K562 (cell line): ENCODE data around the gene CPVL. TPM values are rescaled to one million over a fixed set of nuclear protein-coding genes. Genes with fewer than 3 reads are reported as not detected.

Source experiments
- ATAC-seq: fragments of 200-7000 bp; cut with Tn5 transposase; 3 replicates; pipeline ENCODE4 v1.9.1; 2020; ENCODE audit warnings: moderate library complexity
- BruUV-seq: library from RNA; stranded (reverse); fragments of 400-500 nt; replicated peaks from 2 replicates; lab custom pipeline; 2021; lab: Mats Ljungman, UMichigan
- CTCF ChIA-PET: fragments of 300-600 bp; formaldehyde crosslinking; extraction: SDS; loops from one replicate; lab custom pipeline; 2021; ENCODE audit warnings: low intra/inter-chr PET ratio; lab: Yijun Ruan, JAX
- POLR2A ChIA-PET: fragments of 300-600, 350-650 bp; sonication (Branson Sonifier 250); formaldehyde crosslinking; extraction: SDS; loops from one replicate; lab custom pipeline; 2021; ENCODE audit warnings: antibody characterized with exemption, inconsistent platforms; lab: Yijun Ruan, JAX
- DNase-seq, 4 experiments: peaks; one replicate each; pipeline versions ENCODE4 v3.0.0 to v3.0.0-alpha.2; 2011 to 2018; ENCODE audit warnings: low spot score in 3 of 4, mixed read lengths in 3 of 4; ENCODE audit errors: extremely low read depth in 1 of 4
- FAIRE-seq: peaks from 2 replicates; lab custom pipeline; 2011; peaks lifted over from hg19 to GRCh38; lab: Jason Lieb, UNC
- H2AFZ ChIP-seq: 2 replicates; pipeline ENCODE4 v1.6.0; 2011; ENCODE audit warnings: low read depth, low read length, control low read depth, inconsistent platforms
- H3K27ac ChIP-seq: fragments of 200-600 bp; 3 replicates; pipeline ENCODE4 v1.8.0; 2011; ENCODE audit warnings: low read depth, mild to moderate bottlenecking, control low read depth, inconsistent platforms, low read length, moderate library complexity, mixed read lengths; ENCODE audit errors: extremely low read depth
- H3K27me3 ChIP-seq, 2 experiments: fragments of 300-600 bp in 1 of 2; 2 replicates in 1 of 2; 3 replicates in 1 of 2; pipeline versions ENCODE4 v1.6.0 to v1.8.0; 2011; ENCODE audit warnings: inconsistent platforms in 2 of 2, low read length in 2 of 2, mild to moderate bottlenecking in 1 of 2, mixed read lengths in 1 of 2, moderate library complexity in 1 of 2; ENCODE audit not compliant: control insufficient read depth in 2 of 2, insufficient read depth in 2 of 2
- H3K36me3 ChIP-seq: fragments of 300-600 bp; 3 replicates; pipeline ENCODE4 v1.8.0; 2011; ENCODE audit warnings: mild to moderate bottlenecking, low read length, inconsistent platforms; ENCODE audit not compliant: control insufficient read depth, insufficient read depth
- H3K4me1 ChIP-seq, 2 experiments: fragments of 200-600 bp in 1 of 2; replicated peaks in 1 of 2; 2 replicates in 1 of 2; 3 replicates in 1 of 2; pipeline versions ENCODE4 v1.5.1 to v1.8.0; 2011; ENCODE audit warnings: inconsistent platforms in 2 of 2, low read length in 2 of 2, mild to moderate bottlenecking in 1 of 2, mixed read lengths in 1 of 2, moderate library complexity in 1 of 2; ENCODE audit not compliant: control insufficient read depth in 2 of 2, insufficient read depth in 2 of 2
- H3K4me2 ChIP-seq: 2 replicates; pipeline ENCODE4 v1.6.1; 2011; ENCODE audit warnings: low read length, control low read depth, inconsistent platforms, mixed read lengths; ENCODE audit not compliant: insufficient read depth
- H3K4me3 ChIP-seq: fragments of 200-600 bp; sonication (generic), shearing (Covaris generic); 2 replicates; pipeline ENCODE4 v1.5.1; 2016; ENCODE audit warnings: control low read depth, inconsistent platforms
- H3K79me2 ChIP-seq: fragments of 200-600 bp; 3 replicates; pipeline ENCODE4 v1.8.0; 2011; ENCODE audit warnings: low read length, inconsistent platforms; ENCODE audit not compliant: control insufficient read depth, insufficient read depth
- H3K9ac ChIP-seq, 2 experiments: 2 replicates each; pipeline versions ENCODE4 v1.6.0 to v1.6.1; 2011; ENCODE audit warnings: low read depth in 2 of 2, low read length in 2 of 2, control low read depth in 1 of 2, inconsistent platforms in 1 of 2, mild to moderate bottlenecking in 1 of 2, mixed read lengths in 1 of 2; ENCODE audit not compliant: insufficient read depth in 1 of 2
- H3K9me1 ChIP-seq: one replicate; pipeline ENCODE4 v1.6.0; 2011; ENCODE audit warnings: inconsistent platforms, mild to moderate bottlenecking, low read length, moderate library complexity; ENCODE audit not compliant: control insufficient read depth, insufficient read depth
- H3K9me3 ChIP-seq: replicated peaks from 2 replicates; pipeline ENCODE4 v1.5.1; 2011; ENCODE audit warnings: low read depth, low read length, inconsistent platforms; ENCODE audit not compliant: control insufficient read depth, insufficient read depth
- H4K20me1 ChIP-seq: replicated peaks from 2 replicates; pipeline ENCODE4 v1.6.1; 2011; ENCODE audit warnings: low read length, inconsistent platforms, mixed read lengths; ENCODE audit not compliant: control insufficient read depth, insufficient read depth
- ARID1B ChIP-seq: fragments of 450-650 bp; IDR thresholded peaks from 2 replicates; pipeline ENCODE4 v1.6.1; 2016; ENCODE audit warnings: antibody characterized with exemption, mild to moderate bottlenecking, inconsistent platforms
- CBFA2T2 ChIP-seq: fragments of 450-650 bp; conservative IDR thresholded peaks from 2 replicates; pipeline ENCODE4 v1.6.1; 2017; ENCODE audit warnings: mild to moderate bottlenecking
- DNMT1 ChIP-seq: fragments of 450-650 bp; IDR thresholded peaks from 2 replicates; pipeline ENCODE4 v1.6.1; 2016; ENCODE audit warnings: antibody characterized with exemption, mild to moderate bottlenecking
- EP300 ChIP-seq: IDR thresholded peaks from 2 replicates; pipeline ENCODE4 v1.6.1; 2012; ENCODE audit warnings: low read length, improper control_type of control experiment
- EWSR1 ChIP-seq: fragments of 450-650 bp; IDR thresholded peaks from 2 replicates; pipeline ENCODE4 v1.6.1; 2018; ENCODE audit warnings: borderline replicate concordance, mild to moderate bottlenecking, low read depth, moderate library complexity; ENCODE audit not compliant: partially characterized antibody
- FOSL1 ChIP-seq: fragments of 200-800 bp; sonication (Bioruptor generic); conservative IDR thresholded peaks from 2 replicates; pipeline ENCODE4 v1.6.1; 2016; ENCODE audit warnings: missing genetic modification characterization, missing compliant biosample characterization
- FOXJ2 ChIP-seq: fragments of 200-800 bp; sonication (Bioruptor generic); IDR thresholded peaks from 2 replicates; pipeline ENCODE4 v1.6.1; 2016; ENCODE audit warnings: missing genetic modification characterization, missing compliant biosample characterization
- GATA2 ChIP-seq: sonication (generic); formaldehyde crosslinking; IDR thresholded peaks from 2 replicates; pipeline ENCODE4 v1.4.0; 2020; ENCODE audit warnings: mild to moderate bottlenecking, missing genetic modification reagents
- KLF13 ChIP-seq: fragments of 450-650 bp; IDR thresholded peaks from 2 replicates; pipeline ENCODE4 v1.6.1; 2016; ENCODE audit warnings: missing genetic modification characterization, low read depth, mild to moderate bottlenecking, missing compliant biosample characterization, moderate library complexity, borderline replicate concordance
- NR2F6 ChIP-seq: fragments of 450-650 bp; formaldehyde crosslinking; IDR thresholded peaks from 2 replicates; pipeline ENCODE4 v1.4.0; 2020; ENCODE audit warnings: mild to moderate bottlenecking
- NRF1 ChIP-seq, 2 experiments: fragments of 450-650 bp; IDR thresholded peaks in 1 of 2; conservative IDR thresholded peaks in 1 of 2; 2 replicates each; pipeline ENCODE4 v1.6.1; 2014; ENCODE audit warnings: mild to moderate bottlenecking in 2 of 2
- POLR2B ChIP-seq: fragments of 450-650 bp; IDR thresholded peaks from 2 replicates; pipeline ENCODE4 v1.6.1; 2018; ENCODE audit warnings: low read depth; ENCODE audit not compliant: partially characterized antibody
- RBM25 ChIP-seq: fragments of 200-400 bp; formaldehyde crosslinking; IDR thresholded peaks from 2 replicates; pipeline ENCODE4 v1.6.1; 2018; ENCODE audit warnings: low read length, low read depth, moderate library complexity; ENCODE audit not compliant: severe bottlenecking
- SMAD4 ChIP-seq: fragments of 250-450 bp; sonication (Bioruptor Pico); conservative IDR thresholded peaks from 2 replicates; pipeline ENCODE4 v1.8.0; 2021; ENCODE audit warnings: inconsistent platforms, mild to moderate bottlenecking, moderate library complexity
- TAL1 ChIP-seq: fragments of 450-650 bp; IDR thresholded peaks from 2 replicates; pipeline ENCODE4 v1.6.1; 2016; ENCODE audit warnings: mild to moderate bottlenecking
- ZKSCAN8 ChIP-seq: fragments of 200-800 bp; sonication (Bioruptor generic); IDR thresholded peaks from 2 replicates; pipeline ENCODE4 v1.6.1; 2016; ENCODE audit warnings: missing genetic modification characterization, missing compliant biosample characterization
- ZNF224 ChIP-seq: sonication (generic); formaldehyde crosslinking; IDR thresholded peaks from 2 replicates; pipeline ENCODE4 v1.8.0; 2022; ENCODE audit warnings: mild to moderate bottlenecking, missing genetic modification reagents
- ZNF57 ChIP-seq: fragments of 450-650 bp; formaldehyde crosslinking; IDR thresholded peaks from 2 replicates; pipeline ENCODE4 v1.4.0; 2020; ENCODE audit warnings: mild to moderate bottlenecking, moderate library complexity
- WGBS: fragments of 100-300 bp; shearing (Covaris generic); methylation state at CpG from one replicate; pipeline ENCODE4 v1.1.6; 2016; ENCODE audit warnings: low coverage, mixed read lengths; ENCODE audit not compliant: insufficient coverage; ENCODE audit errors: missing lambda C conversion rate; 5-methylcytosine and 5-hydroxymethylcytosine counted together
- in situ Hi-C: fragments of 300-500 bp; cut with MboI; formaldehyde crosslinking; loops from 4 replicates; pipeline ENCODE4 v1.15.0; 2018; ENCODE audit warnings: inconsistent platforms, mixed read lengths
- intact Hi-C: fragments of 100-400 bp; cut with micrococcal nuclease; formaldehyde crosslinking; loops from 2 replicates; pipeline ENCODE4 v1.14.2; 2022
- polyA plus RNA-seq, 8 experiments: library from polyadenylated mRNA; depleted of rRNA in 4 of 8; stranded (reverse) in 5 of 8; unstranded in 3 of 8; fragments of >200 nt; fragmentation: Nextera tagmentation in 2 of 8; fragmentation: Illumina TruSeq in 1 of 8; extraction: Ambion mirVana in 2 of 8; extraction: Trizol in 1 of 8; gene quantifications; 2 replicates each; pipeline versions ENCODE4 v1.2.1 to v1.2.3, GENCODE V29; 2011 to 2014; ENCODE audit warnings: inconsistent platforms in 1 of 8, missing spikeins in 1 of 8
- total RNA-seq, 7 experiments: library from RNA; depleted of rRNA in 6 of 7; stranded (reverse); fragments of >200 nt in 6 of 7; fragmentation: Illumina TruSeq in 2 of 7; extraction: Trizol in 2 of 7; gene quantifications; 2 replicates each; pipeline versions ENCODE4 v1.2.1 to v1.2.3, GENCODE V29; 2011 to 2021; ENCODE audit warnings: low replicate concordance in 1 of 7
- TF ChIP-seq, protein P1 (sequence below): sonication (generic); formaldehyde crosslinking; IDR thresholded peaks from 2 replicates; pipeline ENCODE4 v1.8.0; 2022; ENCODE audit warnings: mild to moderate bottlenecking, missing genetic modification reagents
- TF ChIP-seq, protein P2 (sequence below), 2 experiments: fragments of 200-800 bp in 1 of 2; sonication (Bioruptor generic) in 1 of 2; sonication (generic) in 1 of 2; formaldehyde crosslinking in 1 of 2; IDR thresholded peaks in 1 of 2; conservative IDR thresholded peaks in 1 of 2; 2 replicates each; pipeline versions ENCODE4 v1.5.0 to v1.6.1; 2016 to 2020; ENCODE audit warnings: missing compliant biosample characterization in 1 of 2, missing genetic modification characterization in 1 of 2, missing genetic modification reagents in 1 of 2
- TF ChIP-seq, protein P3 (sequence below): fragments of 450-650 bp; formaldehyde crosslinking; IDR thresholded peaks from 2 replicates; pipeline ENCODE4 v1.4.0; 2020; ENCODE audit warnings: mild to moderate bottlenecking

Gene CPVL
- total and polyA plus RNA-seq, 9 of the 15 experiments (the other 6 are each of a cell fraction or from before 2014, with no cell fraction given): 0.89 to 2.4 (median 1.5) TPM

DNA sequence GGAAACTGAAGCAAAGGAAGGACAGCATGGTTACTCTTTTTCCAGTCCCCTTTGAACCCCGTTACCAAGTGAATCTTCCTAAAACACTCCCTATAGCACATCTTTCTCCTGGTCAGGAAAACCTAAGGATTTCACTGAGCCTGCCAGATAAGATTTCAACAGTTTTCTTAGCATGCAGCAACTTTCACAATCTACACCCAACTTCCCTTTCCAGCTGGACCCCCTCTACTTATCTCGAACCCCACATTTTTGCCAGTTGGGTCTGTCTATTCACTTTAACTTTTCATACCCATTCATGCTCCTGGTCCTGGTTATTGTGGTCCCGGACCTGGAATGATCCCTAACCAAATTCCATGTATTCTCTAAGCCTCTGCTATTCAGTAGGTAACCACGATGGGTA is 14.9 kb upstream of the CPVL start (continued):
- TF ChIP-seq, protein P1, sequence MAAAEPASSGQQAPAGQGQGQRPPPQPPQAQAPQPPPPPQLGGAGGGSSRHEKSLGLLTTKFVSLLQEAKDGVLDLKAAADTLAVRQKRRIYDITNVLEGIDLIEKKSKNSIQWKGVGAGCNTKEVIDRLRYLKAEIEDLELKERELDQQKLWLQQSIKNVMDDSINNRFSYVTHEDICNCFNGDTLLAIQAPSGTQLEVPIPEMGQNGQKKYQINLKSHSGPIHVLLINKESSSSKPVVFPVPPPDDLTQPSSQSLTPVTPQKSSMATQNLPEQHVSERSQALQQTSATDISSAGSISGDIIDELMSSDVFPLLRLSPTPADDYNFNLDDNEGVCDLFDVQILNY (CRISPR knock-in tag): no peak
- TF ChIP-seq ARID1B (peak; percentile 46; the same call in 1 of the 2 replicates), EP300 (peak; percentile 28; the same call in 1 of the 2 replicates), GATA2 (CRISPR knock-in tag) (peak; percentile 63; the same call in 1 of the 2 replicates), DNMT1 (no peak), ZNF57 (CRISPR knock-in tag) (no peak), NR2F6 (CRISPR knock-in tag) (no peak), TAL1 (peak; percentile 25; the same call in 1 of the 2 replicates), NRF1 (conservative IDR thresholded peaks at IDR 0.05 in 1 of 2, IDR thresholded peaks at IDR 0.05 in 1 of 2) (no peak), SMAD4 (CRISPR knock-in tag) (no peak), CBFA2T2 (peak; percentile 36)

DNA sequence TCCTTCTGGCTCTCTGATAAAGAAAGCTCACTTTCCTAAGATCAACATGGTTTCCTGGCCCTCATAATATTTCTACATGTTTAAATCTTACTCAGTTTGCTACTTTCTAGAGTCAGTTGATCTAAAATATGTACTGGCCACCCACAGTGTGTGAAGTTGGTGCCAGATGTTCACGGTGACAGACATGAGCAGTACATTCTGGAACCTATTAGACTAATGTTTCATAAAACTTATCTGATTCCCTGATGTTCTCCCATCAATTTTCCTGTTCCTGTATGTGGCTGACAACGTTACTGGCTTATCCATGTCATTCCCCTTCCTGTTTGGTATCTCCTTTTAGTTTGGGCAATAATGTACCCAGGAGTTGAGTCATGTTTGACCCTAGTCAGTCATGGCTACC is 13.7 kb upstream of the CPVL start:
- Histone ChIP-seq H3K36me3 (no peaks in the 10 kb centered on the region), H3K4me2 (no peak overlapping the region), H3K9ac (no peak overlapping the region), H3K4me3 (no peak overlapping the region), H3K4me1 (no peaks in the 10 kb centered on the region), H3K27me3 (no peaks in the 10 kb centered on the region), H3K9me1 (no peaks in the 10 kb centered on the region), H3K9me3 (no peaks in the 10 kb centered on the region), H2AFZ (no peak overlapping the region), H4K20me1 (no peaks in the 10 kb centered on the region), H3K27ac (no peak overlapping the region), H3K79me2 (no peaks in the 10 kb centered on the region)
- ATAC-seq: no peak
- WGBS: 0% methylated on average over 2 of the region's 2 CpGs
- POLR2A ChIA-PET: no interaction called here
- no peak for DNase-seq
- in situ Hi-C loops (no loop called here), intact Hi-C loops (no loop called here)
- CTCF ChIA-PET: no interaction called here
- no peak for FAIRE-seq
- no TSS peak for BruUV-seq
- no peak for TF ChIP-seq FOSL1 (tag)
- no peak for TF ChIP-seq KLF13
- TF ChIP-seq, protein P2, sequence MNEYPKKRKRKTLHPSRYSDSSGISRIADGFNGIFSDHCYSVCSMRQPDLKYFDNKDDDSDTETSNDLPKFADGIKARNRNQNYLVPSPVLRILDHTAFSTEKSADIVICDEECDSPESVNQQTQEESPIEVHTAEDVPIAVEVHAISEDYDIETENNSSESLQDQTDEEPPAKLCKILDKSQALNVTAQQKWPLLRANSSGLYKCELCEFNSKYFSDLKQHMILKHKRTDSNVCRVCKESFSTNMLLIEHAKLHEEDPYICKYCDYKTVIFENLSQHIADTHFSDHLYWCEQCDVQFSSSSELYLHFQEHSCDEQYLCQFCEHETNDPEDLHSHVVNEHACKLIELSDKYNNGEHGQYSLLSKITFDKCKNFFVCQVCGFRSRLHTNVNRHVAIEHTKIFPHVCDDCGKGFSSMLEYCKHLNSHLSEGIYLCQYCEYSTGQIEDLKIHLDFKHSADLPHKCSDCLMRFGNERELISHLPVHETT (CRISPR knock-in tag; conservative IDR thresholded peaks at IDR 0.05 in 1 of 2, IDR thresholded peaks at IDR 0.05 in 1 of 2): no peak
- TF ChIP-seq, protein P3, sequence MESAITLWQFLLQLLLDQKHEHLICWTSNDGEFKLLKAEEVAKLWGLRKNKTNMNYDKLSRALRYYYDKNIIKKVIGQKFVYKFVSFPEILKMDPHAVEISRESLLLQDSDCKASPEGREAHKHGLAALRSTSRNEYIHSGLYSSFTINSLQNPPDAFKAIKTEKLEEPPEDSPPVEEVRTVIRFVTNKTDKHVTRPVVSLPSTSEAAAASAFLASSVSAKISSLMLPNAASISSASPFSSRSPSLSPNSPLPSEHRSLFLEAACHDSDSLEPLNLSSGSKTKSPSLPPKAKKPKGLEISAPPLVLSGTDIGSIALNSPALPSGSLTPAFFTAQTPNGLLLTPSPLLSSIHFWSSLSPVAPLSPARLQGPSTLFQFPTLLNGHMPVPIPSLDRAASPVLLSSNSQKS (CRISPR knock-in tag): no peak
- no peak for TF ChIP-seq ZNF224
- no peak for TF ChIP-seq ZKSCAN8
- TF ChIP-seq EWSR1: no peak
- no peak for TF ChIP-seq POLR2B
- no peak for TF ChIP-seq FOXJ2 (tag)
- TF ChIP-seq RBM25: no peak
